Thyroid gland (tissue), 4 donors: ENCODE measurements around the gene TAC4.

ENCODE experiments used
- POLR2A ChIP-seq, 2 donors: fragments of 450-650 bp; IDR thresholded peaks; one replicate each; pipeline ENCODE4 v1.6.1; 2017; ENCODE audit warnings: antibody characterized with exemption in 2 of 2, mild to moderate bottlenecking in 2 of 2, moderate library complexity in 1 of 2
- TF ChIP-seq, protein P1 (sequence below), 6 experiments: fragments of 200-600 bp in 3 of 6; fragments of 450-650 bp in 3 of 6; sonication (generic) in 3 of 6; IDR thresholded peaks; one replicate each; pipeline ENCODE4 v1.5.1; 2016 to 2019; ENCODE audit warnings: antibody characterized with exemption in 6 of 6, mild to moderate bottlenecking in 2 of 6, inconsistent platforms in 1 of 6, moderate library complexity in 1 of 6

GRCh38 chr17:49891271-49891670 lies 43.4 kb upstream of the TAC4 start:
- TF ChIP-seq, protein P1, sequence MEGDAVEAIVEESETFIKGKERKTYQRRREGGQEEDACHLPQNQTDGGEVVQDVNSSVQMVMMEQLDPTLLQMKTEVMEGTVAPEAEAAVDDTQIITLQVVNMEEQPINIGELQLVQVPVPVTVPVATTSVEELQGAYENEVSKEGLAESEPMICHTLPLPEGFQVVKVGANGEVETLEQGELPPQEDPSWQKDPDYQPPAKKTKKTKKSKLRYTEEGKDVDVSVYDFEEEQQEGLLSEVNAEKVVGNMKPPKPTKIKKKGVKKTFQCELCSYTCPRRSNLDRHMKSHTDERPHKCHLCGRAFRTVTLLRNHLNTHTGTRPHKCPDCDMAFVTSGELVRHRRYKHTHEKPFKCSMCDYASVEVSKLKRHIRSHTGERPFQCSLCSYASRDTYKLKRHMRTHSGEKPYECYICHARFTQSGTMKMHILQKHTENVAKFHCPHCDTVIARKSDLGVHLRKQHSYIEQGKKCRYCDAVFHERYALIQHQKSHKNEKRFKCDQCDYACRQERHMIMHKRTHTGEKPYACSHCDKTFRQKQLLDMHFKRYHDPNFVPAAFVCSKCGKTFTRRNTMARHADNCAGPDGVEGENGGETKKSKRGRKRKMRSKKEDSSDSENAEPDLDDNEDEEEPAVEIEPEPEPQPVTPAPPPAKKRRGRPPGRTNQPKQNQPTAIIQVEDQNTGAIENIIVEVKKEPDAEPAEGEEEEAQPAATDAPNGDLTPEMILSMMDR (IDR thresholded peaks at IDR 0.05), result no peak
- TF ChIP-seq POLR2A (IDR thresholded peaks at IDR 0.05), result no peak
